Thyroid gland (tissue), 4 donors: ENCODE data around the gene PTPRN2.

Experiments
- CTCF ChIP-seq, 6 experiments: fragments of 200-600 bp in 3 of 6; fragments of 450-650 bp in 3 of 6; sonication (generic) in 3 of 6; IDR thresholded peaks; one replicate each; pipeline ENCODE4 v1.5.1; 2016 to 2019; ENCODE audit warnings: antibody characterized with exemption in 6 of 6, mild to moderate bottlenecking in 2 of 6, inconsistent platforms in 1 of 6, moderate library complexity in 1 of 6
- POLR2A ChIP-seq, 2 donors: fragments of 450-650 bp; IDR thresholded peaks; one replicate each; pipeline ENCODE4 v1.6.1; 2017; ENCODE audit warnings: antibody characterized with exemption in 2 of 2, mild to moderate bottlenecking in 2 of 2, moderate library complexity in 1 of 2

- TF ChIP-seq CTCF (IDR thresholded peaks at IDR 0.05) (no peak), POLR2A (IDR thresholded peaks at IDR 0.05) (no peak)
Observed at GRCh38 chr7:157923903-157924630, 663.6 kb downstream of the PTPRN2 start.
